NCI-H187 treated with DMSO at 0.1 percent for 48 hours (cell line): ENCODE measurements around the gene ASXL1.
"Not testable (repeated sequence)": the region's sequence is repeated elsewhere in the genome, so short reads cannot be mapped to it uniquely, and the experiment has no call there.

ENCODE experiments used
- DNase-seq: peaks from one replicate; lab custom pipeline; 2025; lab: John Stamatoyannopoulos, UW

ASXL1 gene

GRCh38 chr20:32357869-32358631 lies at the start of gene ASXL1:
TSS of gene ASXL1 (plus strand) at chr20:32358331. CDS start at chr20:32358776, 445 bp downstream.
- peak; percentile 79 for DNase-seq

DNA sequence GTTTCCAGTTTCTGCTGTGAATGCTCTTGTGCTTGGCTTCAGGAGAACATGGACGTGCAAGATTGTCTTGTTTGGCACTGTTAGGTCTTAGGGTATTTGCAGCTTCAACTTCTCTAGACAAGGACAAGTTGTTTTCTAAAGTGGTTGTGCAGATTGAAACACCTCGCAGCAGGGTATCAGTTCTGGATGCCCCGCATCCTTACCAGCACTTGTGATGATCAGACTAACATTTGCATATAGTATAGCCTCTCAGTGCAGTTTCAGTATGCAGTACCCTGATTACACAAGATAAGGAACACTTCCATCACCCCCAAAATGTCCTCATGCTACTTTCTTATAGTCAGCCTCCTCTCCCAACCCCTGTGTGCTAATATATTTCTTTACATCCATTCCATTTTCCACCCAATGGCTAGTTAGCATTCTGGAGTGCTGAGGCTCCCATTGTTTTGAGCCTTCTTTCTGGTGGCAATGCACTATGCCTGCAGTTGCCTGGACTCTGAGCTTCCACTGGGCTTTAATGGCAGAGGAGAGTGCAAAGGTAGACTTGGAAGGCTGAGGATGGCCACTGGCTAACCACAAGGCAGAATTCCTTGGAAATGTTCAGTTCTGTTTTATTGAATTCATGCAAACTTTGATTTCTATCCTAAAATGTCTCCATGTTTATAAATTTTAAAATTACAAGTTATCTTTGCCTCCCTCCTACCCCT lies 45.3 kb upstream of the ASXL1 start:
- no peak for DNase-seq

DNA sequence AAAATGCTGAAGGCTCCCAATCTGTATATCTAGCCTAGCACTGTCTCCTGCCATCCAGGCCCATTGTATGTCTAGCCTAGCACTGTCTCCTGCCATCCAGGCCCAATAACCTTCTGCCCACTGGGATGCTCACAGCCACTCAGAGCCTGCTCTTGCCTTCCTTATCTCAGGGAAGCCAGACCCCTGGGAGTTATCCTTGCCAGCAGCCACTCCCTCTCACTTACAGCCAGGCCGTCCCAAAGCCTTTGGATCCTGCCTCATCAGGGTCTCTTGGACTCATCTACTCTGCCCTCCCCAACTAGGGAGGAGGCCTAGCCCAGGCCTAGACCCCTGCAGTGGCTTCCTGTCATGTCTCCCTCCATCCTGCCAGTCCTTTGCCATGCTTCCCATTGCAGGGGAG lies 43.4 kb upstream of the ASXL1 start:
- no peak for DNase-seq

- no peak for DNase-seq
These were observed 42.7 kb upstream of the ASXL1 start for GRCh38 chr20:32315399-32315798.

GRCh38 chr20:32315891-32316290 lies 42.2 kb upstream of the ASXL1 start:
- DNase-seq: no peak

DNA sequence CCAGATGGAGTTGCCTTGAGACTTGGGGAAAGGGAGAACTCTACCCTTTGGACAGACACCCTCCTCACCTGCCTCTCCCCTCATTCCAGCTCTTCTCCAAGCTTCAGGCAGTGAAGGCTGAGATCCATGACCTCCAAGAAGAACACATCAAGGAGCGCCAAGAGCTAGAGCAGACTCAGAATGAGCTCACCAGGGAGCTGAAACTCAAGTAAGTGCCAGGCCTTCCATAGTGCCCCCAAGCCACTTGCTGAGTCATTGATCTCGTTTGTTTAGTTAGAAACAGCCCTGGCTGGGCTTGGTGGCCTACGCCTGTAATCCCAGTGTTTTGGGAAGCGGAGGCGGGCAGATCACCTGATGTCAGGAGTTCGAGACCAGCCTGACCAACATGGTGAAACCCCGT lies 41.5 kb upstream of the ASXL1 start:
- no peak for DNase-seq

DNA sequence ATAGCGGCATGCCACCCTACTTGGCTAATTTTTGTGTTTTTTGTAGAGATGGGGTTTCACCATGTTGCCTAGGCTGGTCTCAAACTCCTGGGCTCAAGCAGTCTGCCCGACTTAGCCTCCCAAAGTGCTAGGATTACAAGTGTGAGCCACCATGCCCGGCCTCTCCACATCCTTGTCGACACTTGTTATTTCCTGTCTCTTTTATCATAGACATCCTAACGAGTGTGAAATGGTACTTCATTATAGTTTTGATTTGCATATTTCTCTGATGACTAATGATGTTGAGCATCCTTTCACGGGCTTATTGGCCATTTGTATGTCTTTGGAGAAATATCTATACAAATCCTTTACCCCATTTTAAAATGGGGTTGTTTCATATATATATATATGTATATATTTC lies 39.0 kb upstream of the ASXL1 start:
- no peak for DNase-seq

DNA sequence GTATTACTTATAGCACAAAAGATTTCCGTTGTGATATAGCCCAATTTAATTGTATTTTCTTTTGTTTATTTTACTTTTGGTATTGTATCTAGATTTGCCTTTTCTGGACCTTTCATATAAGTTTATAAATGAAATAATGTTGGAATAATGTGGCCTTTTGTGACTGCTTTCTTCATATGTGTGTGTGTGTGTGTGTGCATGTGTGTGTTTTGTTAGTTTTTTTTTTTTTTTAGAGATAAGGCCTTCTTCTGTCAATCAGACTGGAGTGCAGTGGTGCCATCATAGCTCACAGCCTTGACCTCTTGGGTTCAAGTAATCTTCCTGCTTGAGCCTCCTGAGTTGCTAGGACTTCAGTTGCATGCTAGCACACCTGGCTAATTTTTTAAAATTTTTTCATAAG lies 37.8 kb upstream of the ASXL1 start:
- no peak for DNase-seq

DNA sequence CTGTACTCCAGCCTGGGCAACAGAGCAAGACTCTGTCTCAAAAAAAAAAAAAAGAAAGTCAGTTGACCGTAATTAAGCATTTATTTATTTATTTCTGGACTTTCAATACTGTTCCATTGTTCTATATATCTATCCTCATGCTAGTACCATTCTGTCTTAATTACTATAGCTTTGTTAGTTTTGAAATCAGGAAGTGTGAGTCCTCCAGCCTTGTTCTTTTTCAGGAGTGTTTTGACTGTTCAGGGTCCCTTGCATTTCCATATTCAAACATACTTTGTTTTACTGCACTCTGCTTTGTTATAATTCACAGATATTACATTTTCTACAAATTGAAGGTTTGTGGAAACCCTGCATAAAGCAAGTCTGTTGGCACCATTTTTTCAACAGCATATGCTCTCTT lies 36.7 kb upstream of the ASXL1 start:
- no peak for DNase-seq

- DNase-seq: not testable (repeated sequence)
These were observed 35.9 kb upstream of the ASXL1 start for GRCh38 chr20:32322260-32322659.

DNA sequence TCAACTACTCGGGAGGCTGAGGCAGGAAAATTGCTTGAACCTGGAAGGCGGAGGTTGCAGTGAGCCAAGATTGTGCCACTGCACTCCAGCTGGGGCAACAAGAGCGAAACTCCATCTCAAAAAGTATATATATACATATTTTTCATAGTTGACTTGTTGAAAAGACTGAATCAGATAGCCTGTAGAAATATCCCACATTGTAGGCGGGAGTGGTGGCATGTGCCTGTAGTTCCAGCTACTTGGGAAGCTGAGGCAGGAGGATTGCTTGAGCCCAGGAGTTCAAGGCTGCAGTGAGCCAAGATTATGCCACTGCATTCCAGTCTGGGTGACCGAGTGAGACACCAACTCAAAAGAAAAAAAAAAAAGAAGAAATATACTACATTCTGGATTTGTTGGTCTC lies 34.4 kb upstream of the ASXL1 start:
- not testable (repeated sequence) for DNase-seq

GRCh38 chr20:32325706-32326503 lies 32.2 kb upstream of the ASXL1 start:
- DNase-seq: no peak

DNA sequence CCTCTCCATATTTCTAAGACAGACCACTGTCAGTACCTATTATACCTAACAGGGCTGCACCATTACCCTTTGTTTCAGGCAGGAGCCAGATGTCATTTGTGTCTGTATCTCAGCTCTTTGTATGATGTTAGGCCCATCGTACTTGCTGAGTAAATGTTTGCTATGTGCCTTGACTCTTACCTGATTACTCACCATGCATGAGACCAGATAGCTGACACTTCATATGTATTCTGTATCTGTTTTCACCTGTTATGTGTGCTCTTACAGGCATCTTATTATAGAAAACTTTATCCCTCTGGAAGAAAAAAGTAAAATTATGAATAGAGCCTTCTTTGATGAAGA lies 31.7 kb upstream of the ASXL1 start:
- DNase-seq: no peak

DNA sequence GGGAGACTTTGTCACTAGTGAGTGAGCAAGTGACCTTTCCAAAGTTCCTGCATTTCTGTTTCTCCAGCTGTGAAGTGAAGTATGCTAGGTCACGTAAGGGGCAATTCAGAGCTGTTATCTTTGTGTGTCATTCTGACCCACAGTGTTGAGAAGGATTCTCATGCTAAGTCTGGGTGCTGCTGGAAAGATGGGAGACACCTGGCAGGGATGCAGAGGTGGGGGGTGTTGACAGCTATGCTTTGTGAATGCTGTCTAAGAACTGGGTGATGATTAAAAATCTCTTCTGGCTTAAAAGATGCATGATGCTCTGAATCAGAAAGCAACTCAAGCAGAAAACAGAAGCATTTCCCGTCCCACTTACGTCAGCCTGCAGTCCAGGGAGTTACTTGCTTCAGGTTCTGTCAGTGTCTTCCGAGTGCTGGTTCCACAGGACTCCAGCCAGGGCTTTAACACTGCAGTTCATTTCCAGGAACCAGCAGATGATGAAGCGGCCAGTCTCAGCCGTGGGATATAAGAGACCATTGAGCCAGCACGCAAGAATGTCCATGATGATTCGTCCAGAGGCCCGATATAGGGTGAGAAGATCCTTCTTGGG lies 30.9 kb upstream of the ASXL1 start:
- DNase-seq: no peak

- DNase-seq: no peak
These were observed 28.1 kb upstream of the ASXL1 start for GRCh38 chr20:32329817-32330554.

GRCh38 chr20:32330555-32330897 lies 27.6 kb upstream of the ASXL1 start:
- DNase-seq: no peak

- no peak for DNase-seq
These were observed 25.5 kb upstream of the ASXL1 start for GRCh38 chr20:32332614-32333013.

DNA sequence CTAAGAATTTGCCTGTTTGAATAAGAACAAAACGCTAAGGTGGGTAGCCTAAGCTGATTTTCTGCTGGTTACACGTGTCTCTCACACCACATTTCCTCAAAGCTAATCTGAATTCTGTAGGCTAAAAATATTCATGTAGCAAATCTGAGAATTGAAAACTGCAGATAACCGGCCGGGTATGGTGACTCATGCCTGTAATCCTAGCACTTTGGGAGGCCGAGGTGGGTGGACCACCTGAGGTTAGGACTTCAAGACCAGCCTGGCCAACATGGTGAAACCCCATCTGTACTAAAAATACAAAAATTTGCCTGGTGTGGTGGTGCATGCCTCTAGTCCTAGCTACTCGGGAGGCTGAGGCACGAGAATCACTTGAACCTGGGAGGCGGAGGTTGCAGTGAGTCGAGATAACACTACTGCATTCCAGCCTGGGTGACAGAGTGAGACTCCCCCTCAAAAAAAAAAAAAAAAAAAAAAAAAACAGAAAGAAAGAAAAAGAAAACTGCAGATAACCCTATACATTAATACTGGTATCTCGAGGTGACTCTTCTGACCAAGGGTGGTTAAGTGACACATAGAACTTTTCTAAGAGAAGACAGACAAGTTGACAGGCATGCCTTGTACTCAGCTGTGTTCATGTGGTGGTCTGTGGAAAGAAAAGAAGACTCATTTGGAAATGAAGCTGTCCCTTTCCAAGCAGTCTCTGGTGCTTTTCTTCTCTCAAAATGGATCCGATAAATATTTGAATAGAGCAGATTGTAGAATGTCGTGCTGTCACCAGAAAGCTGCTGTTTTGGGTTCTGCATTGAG lies 24.7 kb upstream of the ASXL1 start:
- DNase-seq: no peak

DNA sequence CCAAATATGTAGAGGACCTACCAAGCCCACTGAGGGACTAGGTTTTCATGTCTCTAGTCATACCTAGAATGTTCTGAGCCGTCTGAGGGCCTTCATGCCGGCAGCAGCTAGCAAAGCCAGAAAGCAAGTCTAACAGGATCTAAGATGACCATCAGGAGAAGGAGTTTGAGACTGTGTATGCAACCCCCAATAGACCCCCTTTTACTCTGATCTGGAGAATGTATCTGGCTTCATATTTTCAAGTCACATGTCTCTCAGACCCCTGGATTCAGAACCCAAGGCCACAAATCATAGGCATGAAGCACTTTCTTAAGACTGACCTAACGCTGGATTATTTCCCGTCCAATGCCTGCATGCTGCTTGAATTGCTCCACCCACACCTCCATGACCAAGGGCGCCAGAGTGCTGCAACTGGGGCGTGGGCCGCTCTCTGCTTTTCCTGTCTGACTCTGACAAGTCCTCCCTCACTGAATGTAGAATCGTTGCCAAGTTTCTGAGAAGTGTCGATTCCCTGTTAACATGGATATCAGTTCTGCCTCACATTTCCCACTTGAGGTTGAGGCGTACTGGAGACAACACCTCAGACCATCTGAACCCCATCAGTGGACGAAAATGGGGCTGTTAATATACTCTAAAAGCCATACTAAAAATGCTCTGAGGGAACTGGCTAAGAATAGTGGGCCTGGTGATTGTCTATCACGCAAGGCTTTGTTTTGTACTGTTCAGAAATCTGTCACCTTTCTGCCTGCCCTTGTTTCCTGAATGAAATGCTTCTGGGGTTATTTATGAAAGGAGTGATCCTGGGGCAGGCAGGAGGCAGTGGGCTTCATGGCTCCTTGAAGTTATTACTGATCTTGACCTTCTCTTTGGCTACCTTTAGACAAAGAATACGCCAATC lies 23.9 kb upstream of the ASXL1 start:
- no peak for DNase-seq

GRCh38 chr20:32336918-32337347 lies 21.2 kb upstream of the ASXL1 start:
- no peak for DNase-seq
